Left lung (tissue), 10 donors: ENCODE measurements around the gene PTGR3. TPM values are rescaled to one million over a fixed set of nuclear protein-coding genes. Genes with fewer than 3 reads are reported as not detected.
A peak's percentile ranks its signal among the peaks of the same experiment; 100 is the strongest.

Experiments used
- ATAC-seq: fragments of 200-7000 bp; cut with Tn5 transposase; one replicate; pipeline ENCODE4 v1.9.1; 2020; ENCODE audit warnings: moderate library complexity
- DNase-seq, 4 donors: peaks; one replicate each; pipeline ENCODE4 v3.0.0-alpha.2; 2013 to 2020
- H3K27ac ChIP-seq, 2 donors: fragments of 200-600 bp; sonication (generic) in 1 of 2; one replicate each; pipeline versions ENCODE4 v1.5.0 to v1.8.0; 2020 to 2021
- H3K27me3 ChIP-seq, 2 donors: fragments of 200-600 bp; sonication (generic) in 1 of 2; one replicate each; pipeline versions ENCODE4 v1.5.0 to v1.8.0; 2020 to 2021
- H3K36me3 ChIP-seq, 2 donors: fragments of 200-600 bp; sonication (generic) in 1 of 2; one replicate each; pipeline versions ENCODE4 v1.5.0 to v1.8.0; 2020 to 2021
- H3K4me1 ChIP-seq, 2 donors: fragments of 200-600 bp; one replicate each; pipeline ENCODE4 v1.8.0; 2021
- H3K4me3 ChIP-seq, 2 donors: fragments of 200-600 bp; sonication (generic) in 1 of 2; one replicate each; pipeline versions ENCODE4 v1.5.0 to v1.8.0; 2020 to 2021; ENCODE audit warnings: mild to moderate bottlenecking in 1 of 2
- H3K9me3 ChIP-seq, 2 donors: fragments of 200-600 bp; sonication (generic) in 1 of 2; one replicate each; pipeline versions ENCODE4 v1.5.0 to v1.8.0; 2020 to 2021
- intact Hi-C, 2 donors: fragments of 100-400 bp; cut with DNase I; formaldehyde crosslinking; loops; one replicate each; pipeline versions ENCODE4 v1.11.2 to v1.14.2; 2022
- polyA plus RNA-seq, 6 donors: library from polyadenylated mRNA; unstranded; fragments of 120-200 nt; gene quantifications; one replicate each; pipeline ENCODE4 v1.2.1, GENCODE V29; 2013; ENCODE audit not compliant: insufficient read length in 6 of 6
- total RNA-seq, 2 donors: library from RNA; stranded (reverse); fragmentation: NEBNext Ultra II Directional; extraction: Animal tissue kit (Norgen Biotek cat#: 25700); gene quantifications; one replicate each; pipeline ENCODE4 v1.2.1, GENCODE V29; 2021
- TF ChIP-seq, protein P1 (sequence below), 2 donors: fragments of 200-600 bp; sonication (generic) in 1 of 2; IDR thresholded peaks; one replicate each; pipeline versions ENCODE4 v1.5.0 to v1.8.0; 2021; ENCODE audit warnings: antibody characterized with exemption in 2 of 2
- donor health status: DM: no; HTN: yes; CAD: no.
- donor health status: DM: no; HTN: no; CAD: no.

The PTGR3 gene
- total and polyA plus RNA-seq, 8 donors = 25.7 to 55.0 (median 46.4) TPM

GRCh38 chr18:75185460-75185859, 23.5 kb downstream of the PTGR3 start:
- H3K36me3 ChIP-seq = no peaks in the 10 kb centered on the region
- TF ChIP-seq, protein P1, sequence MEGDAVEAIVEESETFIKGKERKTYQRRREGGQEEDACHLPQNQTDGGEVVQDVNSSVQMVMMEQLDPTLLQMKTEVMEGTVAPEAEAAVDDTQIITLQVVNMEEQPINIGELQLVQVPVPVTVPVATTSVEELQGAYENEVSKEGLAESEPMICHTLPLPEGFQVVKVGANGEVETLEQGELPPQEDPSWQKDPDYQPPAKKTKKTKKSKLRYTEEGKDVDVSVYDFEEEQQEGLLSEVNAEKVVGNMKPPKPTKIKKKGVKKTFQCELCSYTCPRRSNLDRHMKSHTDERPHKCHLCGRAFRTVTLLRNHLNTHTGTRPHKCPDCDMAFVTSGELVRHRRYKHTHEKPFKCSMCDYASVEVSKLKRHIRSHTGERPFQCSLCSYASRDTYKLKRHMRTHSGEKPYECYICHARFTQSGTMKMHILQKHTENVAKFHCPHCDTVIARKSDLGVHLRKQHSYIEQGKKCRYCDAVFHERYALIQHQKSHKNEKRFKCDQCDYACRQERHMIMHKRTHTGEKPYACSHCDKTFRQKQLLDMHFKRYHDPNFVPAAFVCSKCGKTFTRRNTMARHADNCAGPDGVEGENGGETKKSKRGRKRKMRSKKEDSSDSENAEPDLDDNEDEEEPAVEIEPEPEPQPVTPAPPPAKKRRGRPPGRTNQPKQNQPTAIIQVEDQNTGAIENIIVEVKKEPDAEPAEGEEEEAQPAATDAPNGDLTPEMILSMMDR (IDR thresholded peaks at IDR 0.05) = no peak
- DNase-seq (no peak), ATAC-seq (no peak)
- intact Hi-C loops = no loop called here
- H3K9me3 ChIP-seq = no peaks in the 10 kb centered on the region
- no peaks in the 10 kb centered on the region for H3K4me1 ChIP-seq
- no peak overlapping the region for H3K27ac ChIP-seq
- H3K4me3 ChIP-seq = no peak overlapping the region
- H3K27me3 ChIP-seq = peaks cover 0 to 6% of the 10 kb centered on the region in 2 donors

GRCh38 chr18:75183973-75184493, 24.9 kb downstream of the PTGR3 start:
- intact Hi-C loops = no loop called here
- no peak overlapping the region for H3K4me3 ChIP-seq
- H3K27me3 ChIP-seq = peaks cover 0 to 6% of the 10 kb centered on the region in 2 donors
- ATAC-seq (no peak), DNase-seq (no peak)
- no peaks in the 10 kb centered on the region for H3K4me1 ChIP-seq
- no peaks in the 10 kb centered on the region for H3K9me3 ChIP-seq
- H3K27ac ChIP-seq = no peak overlapping the region
- no peaks in the 10 kb centered on the region for H3K36me3 ChIP-seq
- TF ChIP-seq, protein P1 (IDR thresholded peaks at IDR 0.05) = no peak

- intact Hi-C loops = no loop called here
- peak; percentile 72 for ATAC-seq
- Histone ChIP-seq H3K4me3 (no peak overlapping the region), H3K36me3 (no peaks in the 10 kb centered on the region), H3K9me3 (no peaks in the 10 kb centered on the region), H3K4me1 (no peaks in the 10 kb centered on the region), H3K27ac (no peak overlapping the region), H3K27me3 (peaks cover 0 to 6% of the 10 kb centered on the region in 2 donors)
- no peak for DNase-seq
- TF ChIP-seq, protein P1 (IDR thresholded peaks at IDR 0.05) = no peak
These were observed 25.4 kb downstream of the PTGR3 start for GRCh38 chr18:75183524-75183923.

DNA sequence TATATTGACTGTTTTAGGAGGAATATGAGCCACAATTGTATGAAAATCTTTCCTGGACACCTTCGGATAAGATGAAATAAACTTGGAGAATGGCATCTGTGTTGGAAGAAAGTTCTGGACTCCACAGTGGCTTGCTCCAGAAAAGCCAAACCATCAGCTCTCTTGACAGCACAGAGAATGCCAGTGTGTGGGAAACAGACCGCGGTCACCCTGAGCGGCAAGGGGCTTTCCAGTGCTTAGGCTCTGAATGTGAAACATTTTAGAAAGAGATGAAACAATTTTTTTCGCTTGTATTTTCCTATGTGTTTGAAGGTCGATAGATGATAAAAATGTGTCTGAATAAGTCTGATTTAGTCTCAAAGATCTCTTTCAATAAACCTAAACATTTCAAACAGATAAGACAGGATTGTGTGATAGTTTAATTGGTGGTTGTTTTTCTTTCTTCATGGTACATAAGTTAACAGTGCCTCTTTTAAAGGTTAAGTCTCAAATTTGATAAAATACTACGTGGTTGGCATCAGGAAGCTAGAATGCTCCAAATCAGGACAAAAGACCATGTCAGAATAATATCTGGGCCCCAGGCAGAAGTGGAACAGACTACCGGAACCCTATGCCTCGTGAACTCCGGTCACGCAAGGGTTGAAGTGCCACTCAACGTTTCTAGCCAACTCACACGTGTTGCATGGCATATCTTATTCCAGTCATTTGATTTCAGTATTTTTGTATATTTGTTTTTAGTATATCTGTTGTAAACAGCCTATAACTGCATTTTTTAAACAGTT, 28.9 kb downstream of the PTGR3 start:
- H3K36me3 ChIP-seq = no peaks in the 10 kb centered on the region
- DNase-seq = no peak
- H3K4me1 ChIP-seq = no peaks in the 10 kb centered on the region
- peaks cover 0 to 2% of the 10 kb centered on the region in 2 donors for H3K27me3 ChIP-seq
- no peak for ATAC-seq
- H3K27ac ChIP-seq = no peak overlapping the region
- intact Hi-C loops = no loop called here
- TF ChIP-seq, protein P1 (IDR thresholded peaks at IDR 0.05) = no peak
- H3K4me3 ChIP-seq = no peak overlapping the region
- no peaks in the 10 kb centered on the region for H3K9me3 ChIP-seq

- TF ChIP-seq, protein P1 (IDR thresholded peaks at IDR 0.05) = no peak
- intact Hi-C loops = no loop called here
- H3K27me3 ChIP-seq = no peaks in the 10 kb centered on the region
- DNase-seq (no peak), ATAC-seq (no peak)
- no peak overlapping the region for H3K4me3 ChIP-seq
- no peaks in the 10 kb centered on the region for H3K36me3 ChIP-seq
- H3K9me3 ChIP-seq = no peaks in the 10 kb centered on the region
- H3K4me1 ChIP-seq = no peaks in the 10 kb centered on the region
- no peak overlapping the region for H3K27ac ChIP-seq
These were observed 30.6 kb downstream of the PTGR3 start for GRCh38 chr18:75178376-75178775.
